HT-29 (cell line): ENCODE results near the gene NR6A1. TPM values are rescaled to one million over a fixed set of nuclear protein-coding genes. Genes with fewer than 3 reads are reported as not detected.
A peak's percentile ranks its signal among the peaks of the same experiment; 100 is the strongest.

Experiments
- DNase-seq: peaks from one replicate; pipeline ENCODE4 v3.0.0-alpha.2; 2015; ENCODE audit warnings: low spot score
- total RNA-seq: library from RNA; depleted of rRNA; stranded (reverse); fragments of >200 nt; shearing (Covaris generic); gene quantifications from 2 replicates; pipeline ENCODE4 v1.2.3, GENCODE V29; 2014

Gene NR6A1
- total RNA-seq, 1 experiment from 2014 or later = 4.7 TPM

DNA sequence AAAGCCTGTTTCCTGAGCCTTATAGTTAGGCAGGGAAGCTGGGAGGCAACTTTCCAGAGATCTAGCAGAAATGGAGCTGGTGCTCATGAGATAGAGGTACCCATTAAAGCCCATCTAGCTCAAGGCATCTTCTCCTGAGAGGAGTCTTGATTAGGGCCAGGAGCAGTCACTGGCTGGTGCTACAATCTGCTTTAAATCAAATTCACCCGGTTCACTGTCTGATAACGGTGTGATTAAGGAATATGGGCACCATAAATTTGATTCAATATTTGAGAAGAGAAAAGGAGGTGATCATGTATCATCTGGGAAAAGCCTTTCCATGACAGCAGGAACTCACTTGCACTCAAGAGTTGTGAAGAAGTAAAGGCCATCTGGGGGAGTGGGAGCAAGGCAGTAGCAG, 240.0 kb downstream of the NR6A1 start:
- no peak for DNase-seq

- DNase-seq = no peak
Observed at GRCh38 chr9:124530246-124530645, 240.9 kb downstream of the NR6A1 start.

GRCh38 chr9:124527781-124528180, 243.3 kb downstream of the NR6A1 start:
- no peak for DNase-seq

GRCh38 chr9:124526174-124526573, 244.9 kb downstream of the NR6A1 start:
- DNase-seq = no peak

DNA sequence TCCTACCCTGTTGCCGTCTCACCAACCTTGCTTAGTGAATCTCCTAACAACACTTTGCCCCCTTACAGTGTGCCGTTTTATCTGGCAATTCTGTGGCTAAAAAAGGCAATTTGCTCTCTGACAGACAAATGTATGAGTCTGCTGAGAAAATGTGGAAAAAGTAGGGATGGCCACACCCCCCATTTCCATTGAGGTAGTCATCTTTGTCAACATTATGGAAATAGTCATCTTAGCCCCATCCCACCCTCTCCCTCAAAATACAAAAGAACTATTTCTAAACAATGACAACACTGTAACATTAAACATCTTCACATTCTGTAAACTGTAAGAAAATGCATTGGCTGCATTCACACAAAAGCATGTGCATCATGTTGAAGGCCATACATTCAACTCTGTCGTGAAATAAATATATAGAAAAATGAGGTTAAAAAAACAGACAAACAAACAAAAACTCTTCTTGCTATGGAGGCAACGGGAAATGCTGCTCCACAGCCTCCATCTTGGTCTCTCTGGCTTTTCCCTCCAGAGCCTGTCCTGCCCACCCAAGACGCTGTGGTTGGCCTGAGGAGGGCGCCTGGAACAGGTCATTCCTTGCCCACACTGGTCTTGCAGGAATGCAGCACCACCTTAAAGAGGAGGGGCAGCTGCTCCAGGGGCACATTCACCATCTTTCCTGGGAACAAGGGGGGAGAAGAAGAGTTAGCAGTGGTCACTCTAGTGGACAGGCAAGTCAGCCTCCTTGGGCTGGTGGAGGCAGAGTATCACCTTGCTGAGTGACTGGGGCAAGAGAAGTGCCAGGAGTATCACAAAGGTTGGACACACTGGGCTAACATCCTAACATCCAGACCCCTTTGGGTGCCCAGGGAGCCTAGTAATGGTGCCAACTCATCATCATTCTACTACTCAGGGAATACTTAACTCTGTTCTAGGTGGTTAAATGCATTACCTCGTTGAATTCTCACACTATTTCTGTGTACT, 248.7 kb downstream of the NR6A1 start:
- DNase-seq = peak; percentile 39

DNA sequence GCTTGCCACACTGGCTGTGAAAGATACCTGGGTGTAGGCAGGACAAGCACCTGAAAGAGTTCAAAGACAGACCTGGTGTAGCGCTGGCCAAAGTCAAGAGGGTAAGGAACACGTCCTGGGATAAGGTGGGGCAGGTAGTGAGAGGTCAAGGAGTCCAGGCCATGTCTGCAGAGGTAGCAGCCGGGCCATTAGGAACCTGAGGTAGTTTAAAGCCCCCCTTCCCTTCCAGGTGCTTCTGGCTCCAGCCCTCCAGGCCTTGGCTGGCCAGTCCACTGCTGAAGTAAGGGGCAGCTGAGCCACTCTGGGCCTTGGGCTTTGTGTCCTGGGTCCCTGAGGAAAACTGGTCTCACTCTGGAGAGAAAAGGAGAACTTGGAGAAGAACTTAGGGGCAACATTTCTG, 250.0 kb downstream of the NR6A1 start:
- DNase-seq = no peak

GRCh38 chr9:124520206-124520596, 250.9 kb downstream of the NR6A1 start:
- DNase-seq = peak; percentile 76

- DNase-seq = no peak
Observed at GRCh38 chr9:124518116-124518515, 253.0 kb downstream of the NR6A1 start.

DNA sequence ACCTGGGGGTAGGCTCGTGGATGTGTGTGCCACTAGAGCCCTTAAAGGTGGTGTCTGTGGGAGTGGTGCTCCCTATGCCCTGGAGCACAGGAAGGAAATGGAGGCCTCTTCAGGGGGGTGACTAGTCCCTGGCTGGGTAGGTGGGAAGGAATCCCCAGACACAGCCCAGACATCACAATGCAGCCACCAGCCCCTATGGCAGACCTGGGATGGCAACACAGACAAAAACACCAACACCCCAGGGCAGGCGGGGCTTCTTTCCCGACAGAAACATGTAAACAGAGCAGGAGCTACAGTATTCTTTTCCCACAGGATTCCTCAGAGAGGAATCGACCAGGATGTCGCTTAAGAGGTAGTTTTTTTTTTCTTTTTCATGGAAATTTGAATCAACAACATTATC, 253.5 kb downstream of the NR6A1 start:
- DNase-seq = no peak

DNA sequence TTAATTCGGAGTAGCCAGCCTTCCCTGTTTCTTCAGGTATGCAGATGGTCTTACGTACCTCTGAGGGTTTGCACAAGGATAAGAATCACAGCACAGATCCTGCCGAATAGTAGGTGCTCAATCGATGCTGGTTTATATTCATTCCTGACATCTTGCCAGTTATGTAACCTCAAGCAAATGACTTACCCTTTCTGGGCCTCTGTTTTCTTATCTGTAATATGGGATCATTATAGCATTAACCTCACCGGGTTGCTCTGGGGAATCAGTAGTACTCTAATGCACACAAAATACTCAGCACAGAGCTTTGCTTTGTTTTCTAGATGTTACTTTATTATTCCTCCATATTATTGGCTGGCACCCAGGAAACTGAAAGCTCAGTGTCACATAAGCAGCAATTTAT, 256.2 kb downstream of the NR6A1 start:
- no peak for DNase-seq

GRCh38 chr9:124514125-124514524, 257.0 kb downstream of the NR6A1 start:
- no peak for DNase-seq

- DNase-seq = no peak
Observed at GRCh38 chr9:124513376-124513994, 257.6 kb downstream of the NR6A1 start.

DNA sequence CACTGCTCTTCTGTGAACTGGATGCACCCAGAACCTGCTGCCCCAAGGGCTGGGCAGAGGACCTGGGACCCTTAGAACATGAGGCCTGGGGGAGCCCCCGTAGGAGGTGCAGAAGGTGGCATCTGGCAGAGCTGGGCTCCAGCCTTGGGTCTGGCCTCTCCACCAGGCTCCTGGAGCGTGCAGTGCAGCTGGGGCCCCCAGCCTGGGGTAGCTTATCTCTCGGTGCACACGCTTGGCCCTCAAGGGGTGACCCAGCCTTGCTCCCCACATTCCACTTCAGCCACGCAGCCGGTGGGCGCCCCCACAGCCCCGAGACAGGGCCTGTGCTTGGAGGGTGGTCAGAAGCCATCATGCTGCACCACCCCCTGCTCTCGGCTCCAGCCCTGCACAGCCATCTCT, 258.3 kb downstream of the NR6A1 start:
- DNase-seq = no peak

DNA sequence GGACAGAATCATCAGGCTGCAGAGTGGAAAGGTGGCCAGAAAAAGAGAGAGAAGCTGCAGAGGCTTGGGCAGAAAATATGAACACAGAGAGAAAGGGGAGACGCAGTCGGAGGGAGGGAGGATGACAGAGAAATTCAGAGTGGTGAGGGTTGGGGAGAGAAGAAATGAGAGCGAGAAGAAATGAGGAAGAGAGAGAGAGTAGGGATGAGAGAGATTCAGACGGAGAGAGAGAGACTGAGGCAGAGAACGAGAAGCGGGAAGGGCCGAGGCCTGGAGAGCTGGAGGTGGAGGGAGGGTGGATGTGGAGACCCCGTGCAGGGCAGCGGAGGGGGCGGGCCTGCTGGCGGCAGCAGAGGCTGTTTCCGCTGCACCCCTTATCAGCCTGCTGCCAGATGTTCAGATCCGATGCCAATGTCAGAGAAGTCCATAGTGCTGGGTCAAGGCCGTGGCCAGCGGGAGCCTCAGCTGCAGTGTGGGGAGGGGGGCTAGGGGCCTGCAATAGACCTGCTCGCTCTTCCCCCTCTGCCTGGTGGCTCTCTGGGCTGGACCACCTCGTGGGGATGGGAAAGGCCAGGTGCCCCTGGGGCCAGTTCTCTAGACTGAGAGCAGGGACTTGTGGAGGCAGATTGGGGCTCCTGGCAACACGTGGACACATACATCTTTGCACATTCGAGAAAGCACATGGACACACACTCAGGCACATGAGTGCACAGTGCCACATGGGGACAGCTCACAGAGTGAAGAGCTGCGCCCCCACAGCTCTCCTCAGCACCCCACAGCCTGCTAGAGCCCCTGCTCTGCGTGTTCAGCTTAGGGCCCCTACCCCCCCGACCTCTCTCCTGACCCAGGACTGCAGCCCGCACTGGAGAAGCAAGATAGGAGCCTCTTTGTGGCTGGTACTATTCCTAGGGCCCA, 259.0 kb downstream of the NR6A1 start:
- DNase-seq = no peak

DNA sequence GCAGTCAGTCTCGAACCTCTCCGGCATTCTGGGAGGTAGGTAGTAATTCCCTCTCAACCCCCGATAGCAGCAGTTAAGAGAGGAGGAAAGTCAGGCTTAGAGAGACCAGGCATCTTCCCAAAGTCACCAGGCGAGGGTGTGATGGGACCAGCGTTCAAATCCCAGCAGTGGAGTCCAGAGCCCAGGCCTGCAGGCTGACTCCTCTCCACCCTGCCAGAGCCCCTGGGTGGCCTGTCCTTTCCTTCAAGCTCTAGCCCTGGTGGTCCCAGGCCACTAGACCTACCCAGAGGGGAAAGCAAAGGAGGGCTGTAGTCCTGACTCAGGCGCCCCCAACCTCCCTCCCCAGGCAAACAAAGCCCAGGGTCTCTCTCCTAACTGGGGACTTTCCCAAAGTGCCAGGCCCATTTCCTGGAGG, 259.7 kb downstream of the NR6A1 start:
- DNase-seq = peak; percentile 23

DNA sequence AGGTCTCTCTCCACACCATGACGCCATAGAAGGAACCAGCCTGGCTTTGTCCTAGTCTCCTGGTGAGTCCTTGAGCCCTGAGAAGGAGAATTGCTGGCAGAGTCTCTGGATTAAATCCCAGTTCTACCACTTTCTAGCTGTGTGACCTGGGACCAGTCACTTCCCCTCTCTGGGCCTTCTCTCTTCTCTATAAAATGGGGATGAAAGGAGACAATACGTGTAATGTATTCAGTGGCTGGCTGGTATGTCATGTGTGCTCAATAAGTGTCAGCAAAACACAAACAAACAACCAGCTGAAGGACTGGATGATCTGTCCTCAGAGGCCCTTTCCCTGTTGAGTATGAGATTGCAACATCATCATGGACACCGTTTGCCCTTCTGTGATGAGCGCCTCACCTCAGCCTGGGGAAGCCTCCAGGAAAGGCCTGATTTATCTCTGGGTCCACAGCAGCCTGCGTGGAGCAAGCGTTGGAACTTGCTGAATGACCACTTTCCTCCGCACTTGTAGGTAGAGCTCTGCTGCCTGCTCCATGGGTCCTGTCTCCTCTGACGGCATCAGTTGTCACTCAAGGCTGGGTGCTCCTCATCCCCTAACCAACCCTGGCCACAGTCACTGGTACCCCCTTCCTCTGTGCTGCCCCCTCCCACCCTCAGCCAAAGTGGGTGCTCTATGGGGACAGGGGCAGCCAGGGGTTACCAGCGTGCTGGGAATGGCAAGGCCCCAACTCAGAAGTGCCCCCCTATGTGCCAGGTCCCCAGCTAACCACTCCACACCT, 260.3 kb downstream of the NR6A1 start:
- DNase-seq = no peak

- DNase-seq = no peak
Observed at GRCh38 chr9:124507880-124508423, 263.2 kb downstream of the NR6A1 start.

GRCh38 chr9:124506931-124507879, 263.9 kb downstream of the NR6A1 start, which contains the start of gene NR5A1:
TSS of gene NR5A1 (minus strand) at chr9:124507399. CDS start at chr9:124503395, 4,004 bp downstream.
- no peak for DNase-seq

- DNase-seq = no peak
Observed at GRCh38 chr9:124506433-124506832, 264.7 kb downstream of the NR6A1 start.
